GM13977 (cell line): Measurements from ENCODE around the gene SLC37A1.

ENCODE experiments used
- DNase-seq: peaks from one replicate; pipeline ENCODE4 v3.0.0; 2012; ENCODE audit warnings: low spot score
- in situ Hi-C: fragments of 300-500 bp; cut with MboI; formaldehyde crosslinking; loops from one replicate; pipeline ENCODE4 v1.12.0; 2022; ENCODE audit warnings: low sequenced_read_pairs, low pct_unique_long_range_greater_than_20kb, mixed read lengths, inconsistent platforms; ENCODE audit not compliant: unreplicated experiment
- TF ChIP-seq, protein P1 (sequence below): IDR thresholded peaks from 2 replicates; pipeline ENCODE4 v1.5.1; 2012; ENCODE audit warnings: mild to moderate bottlenecking, control low read depth; ENCODE audit not compliant: insufficient read depth; ENCODE audit errors: extremely low read depth, missing control alignments

The SLC37A1 gene

DNA sequence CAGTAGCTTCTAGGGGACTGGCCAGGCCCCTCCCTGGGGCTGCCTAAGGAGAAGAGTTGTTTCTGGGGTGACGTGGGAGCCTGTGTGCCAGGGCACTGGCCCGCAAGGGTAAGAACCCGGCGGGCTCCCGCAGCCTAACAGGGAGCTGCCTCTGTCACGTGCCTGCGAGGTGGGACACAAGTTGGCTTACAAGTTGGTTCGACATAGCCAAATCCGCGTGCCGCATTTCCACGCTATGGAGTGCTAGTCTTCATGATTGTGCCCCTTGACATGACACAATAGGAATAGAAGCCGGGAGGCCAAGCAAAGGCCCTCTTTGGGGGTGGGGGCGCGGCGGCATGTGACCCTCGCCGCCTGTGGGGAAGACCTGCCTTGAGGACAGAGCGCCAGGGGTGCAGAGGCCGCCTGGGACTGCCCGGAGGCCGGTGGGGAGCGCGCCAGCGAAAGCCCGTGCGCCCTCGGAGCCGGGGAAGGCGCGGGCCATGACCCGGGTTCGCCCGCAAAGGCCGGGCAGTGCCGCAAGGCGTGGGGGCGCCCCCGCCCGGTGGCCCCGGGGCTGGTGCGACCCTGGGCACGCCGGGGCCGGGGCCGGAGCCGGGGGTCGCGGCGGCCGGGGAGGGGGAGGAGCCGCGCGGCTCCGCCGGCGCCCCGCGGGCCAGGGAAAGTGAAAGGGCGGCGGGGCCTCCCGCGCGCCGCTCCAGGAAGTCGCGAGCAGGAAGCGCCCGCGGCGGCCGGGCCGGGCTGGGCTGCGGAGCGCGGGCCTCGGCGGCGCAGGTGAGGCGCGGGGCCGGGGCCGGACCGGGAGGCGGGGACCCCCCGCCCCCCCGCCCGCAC is at the start of gene SLC37A1:
Gene SLC37A1 (plus strand): TSS at position 702 of the 834 bp plus-strand sequence. CDS start 4,603 bp downstream, outside the sequence.
- DNase-seq, result peak; percentile 73
- TF ChIP-seq, protein P1, sequence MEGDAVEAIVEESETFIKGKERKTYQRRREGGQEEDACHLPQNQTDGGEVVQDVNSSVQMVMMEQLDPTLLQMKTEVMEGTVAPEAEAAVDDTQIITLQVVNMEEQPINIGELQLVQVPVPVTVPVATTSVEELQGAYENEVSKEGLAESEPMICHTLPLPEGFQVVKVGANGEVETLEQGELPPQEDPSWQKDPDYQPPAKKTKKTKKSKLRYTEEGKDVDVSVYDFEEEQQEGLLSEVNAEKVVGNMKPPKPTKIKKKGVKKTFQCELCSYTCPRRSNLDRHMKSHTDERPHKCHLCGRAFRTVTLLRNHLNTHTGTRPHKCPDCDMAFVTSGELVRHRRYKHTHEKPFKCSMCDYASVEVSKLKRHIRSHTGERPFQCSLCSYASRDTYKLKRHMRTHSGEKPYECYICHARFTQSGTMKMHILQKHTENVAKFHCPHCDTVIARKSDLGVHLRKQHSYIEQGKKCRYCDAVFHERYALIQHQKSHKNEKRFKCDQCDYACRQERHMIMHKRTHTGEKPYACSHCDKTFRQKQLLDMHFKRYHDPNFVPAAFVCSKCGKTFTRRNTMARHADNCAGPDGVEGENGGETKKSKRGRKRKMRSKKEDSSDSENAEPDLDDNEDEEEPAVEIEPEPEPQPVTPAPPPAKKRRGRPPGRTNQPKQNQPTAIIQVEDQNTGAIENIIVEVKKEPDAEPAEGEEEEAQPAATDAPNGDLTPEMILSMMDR, result peak; percentile 44
- in situ Hi-C loops, result no loop called here

DNA sequence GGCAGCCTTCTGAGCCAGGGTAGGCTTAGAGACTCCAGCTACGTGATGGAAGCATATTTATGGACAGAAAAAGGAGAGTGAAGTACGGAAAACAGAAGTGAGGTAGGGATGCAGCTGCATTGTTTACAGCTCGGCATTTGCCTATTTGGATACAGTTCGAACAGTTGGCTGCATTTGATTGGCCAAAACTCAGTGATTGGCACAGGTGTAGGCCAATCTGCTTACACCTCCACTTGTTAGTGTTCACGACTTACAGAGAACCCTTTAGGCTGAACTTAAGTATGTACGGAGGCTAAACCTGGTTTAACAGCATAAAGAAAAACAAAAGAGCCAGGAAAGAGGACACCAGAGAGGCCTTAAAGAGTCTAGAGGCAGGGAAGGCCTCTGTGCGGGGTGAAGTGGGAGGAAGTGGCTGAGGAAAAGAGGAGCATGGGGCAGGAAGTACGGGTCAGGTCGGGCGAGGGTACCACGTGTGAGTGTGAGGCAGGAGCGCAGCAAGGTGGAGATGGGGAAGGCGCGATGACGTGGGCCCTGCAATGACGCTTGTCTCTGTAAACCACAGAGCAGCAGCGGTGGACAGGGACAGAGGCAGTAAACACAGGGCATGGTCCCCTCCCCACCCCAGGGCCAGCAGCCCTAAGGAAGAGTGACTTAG is 49.7 kb upstream of the SLC37A1 start:
- TF ChIP-seq, protein P1, result no peak
- DNase-seq, result no peak
- in situ Hi-C loops, result no loop called here

DNA sequence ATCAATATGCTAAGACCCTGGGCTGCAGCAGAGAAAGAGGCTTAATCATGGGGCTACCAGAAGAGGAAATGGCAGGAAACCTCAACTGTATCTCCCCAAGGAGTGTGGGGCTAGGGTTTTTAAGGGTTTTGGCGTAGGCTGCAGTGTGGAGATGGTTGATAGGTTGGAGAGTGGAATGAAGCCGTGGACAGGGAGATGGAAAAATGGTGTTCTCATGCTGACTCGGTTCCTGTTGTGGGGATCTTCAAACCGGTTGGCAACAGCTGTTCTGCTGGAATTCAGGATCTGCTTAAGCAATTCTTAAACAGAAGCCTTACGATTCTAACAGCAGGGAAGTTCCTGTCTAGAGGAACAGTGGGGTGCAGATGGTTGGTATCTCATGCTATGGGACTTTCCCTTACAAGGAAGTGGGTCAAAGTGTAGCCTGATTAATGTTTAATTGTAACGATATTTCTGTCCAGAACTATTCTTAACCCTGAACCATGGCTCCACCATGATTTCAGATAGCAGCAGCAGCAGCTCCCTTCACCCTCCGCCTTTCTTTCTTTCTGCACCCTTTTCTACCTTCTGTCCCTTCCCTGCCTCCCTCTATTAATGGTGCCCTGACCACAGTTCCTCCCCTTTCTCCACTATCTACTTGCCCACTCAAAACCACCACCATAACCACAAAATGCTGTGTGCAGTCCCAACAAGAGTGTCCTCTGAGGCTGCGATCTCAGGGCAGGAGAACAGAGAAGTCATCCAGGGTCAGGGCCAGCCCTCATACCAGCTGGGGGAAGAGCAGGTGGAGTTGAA is 48.4 kb upstream of the SLC37A1 start:
- TF ChIP-seq, protein P1, result no peak
- in situ Hi-C loops, result no loop called here
- no peak for DNase-seq

DNA sequence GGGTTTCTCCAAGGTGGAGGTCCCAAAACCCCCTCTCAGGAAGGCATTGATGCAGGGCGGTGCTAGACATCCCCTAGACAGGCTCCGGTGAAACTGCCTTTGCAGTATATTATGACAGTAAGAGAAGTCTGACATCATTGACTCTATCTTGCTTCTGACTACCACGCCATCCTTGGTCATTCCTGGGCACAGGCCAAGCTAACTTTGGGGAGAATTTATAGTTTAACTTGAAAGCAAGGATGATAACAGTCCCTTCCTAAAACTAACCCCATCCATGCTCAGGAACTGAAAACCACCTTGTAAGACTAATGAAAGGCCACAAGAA is 47.9 kb upstream of the SLC37A1 start:
- TF ChIP-seq, protein P1, result no peak

DNA sequence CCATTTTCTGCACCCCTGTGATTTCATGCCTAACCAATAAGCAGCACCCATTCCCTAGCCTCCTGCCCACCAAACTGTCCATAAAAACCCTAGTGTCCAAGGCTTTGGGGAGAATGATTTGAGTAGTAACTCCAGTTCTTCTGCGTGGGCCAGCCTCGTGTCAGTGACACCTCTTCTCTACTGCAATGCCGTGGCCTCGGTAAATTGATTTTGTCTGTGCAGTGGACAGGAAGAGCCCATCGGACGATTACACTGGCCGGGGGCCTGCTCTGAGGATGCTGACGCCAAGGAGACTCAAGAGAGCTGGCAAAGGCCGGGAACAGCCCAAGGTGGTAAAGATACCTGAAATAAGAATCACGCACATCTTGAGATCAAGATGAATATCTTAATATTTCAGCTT is 47.0 kb upstream of the SLC37A1 start:
- no peak for DNase-seq
- in situ Hi-C loops, result no loop called here
- TF ChIP-seq, protein P1, result no peak

More for the DNA sequence above, 47.9 kb upstream of the SLC37A1 start:
- in situ Hi-C loops, result no loop called here
- peak; percentile 53 for DNase-seq

DNA sequence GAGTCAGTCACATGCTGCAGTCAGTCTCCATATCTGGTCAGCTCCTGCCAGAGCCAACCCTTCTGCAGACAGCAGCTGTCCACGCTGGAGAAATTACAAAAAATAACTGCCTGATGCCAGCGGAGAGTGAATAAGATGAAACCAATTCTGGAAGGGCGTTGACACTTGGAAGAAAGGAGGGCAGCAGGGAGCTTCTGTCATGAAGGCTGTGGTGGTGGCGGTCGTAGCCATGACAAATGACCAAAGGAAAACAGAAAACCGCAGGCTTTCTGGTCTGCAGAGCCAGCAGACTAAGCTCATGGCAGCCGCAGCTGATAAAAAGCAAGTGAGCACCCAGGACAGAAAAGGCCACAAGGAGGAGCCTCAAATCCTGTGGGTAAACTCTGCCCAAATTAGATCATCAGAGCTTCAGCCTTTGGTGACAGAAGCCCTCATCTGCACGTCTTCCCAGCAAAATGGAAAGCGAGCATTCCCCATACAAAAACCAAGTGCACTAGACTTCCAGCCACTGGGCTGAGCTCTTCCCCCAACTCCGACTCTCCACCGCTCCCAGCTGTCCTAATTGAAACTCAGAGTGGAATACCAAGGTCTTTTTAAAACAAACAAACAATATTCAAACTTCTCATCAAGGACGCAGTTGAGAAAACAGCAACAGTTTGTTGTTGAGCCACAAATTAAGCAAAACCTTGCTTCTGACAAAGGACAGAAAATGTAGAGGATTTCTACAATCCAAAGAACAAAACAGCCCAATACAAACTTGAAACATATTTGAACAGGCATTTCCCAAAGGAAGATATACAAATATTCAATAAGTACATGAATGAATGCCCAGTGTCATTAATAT is 46.3 kb upstream of the SLC37A1 start:
- TF ChIP-seq, protein P1, result peak; percentile 53
- peak; percentile 56 for DNase-seq
- in situ Hi-C loops, result no loop called here
